Measurements from ENCODE around the gene DPH6.

DNA sequence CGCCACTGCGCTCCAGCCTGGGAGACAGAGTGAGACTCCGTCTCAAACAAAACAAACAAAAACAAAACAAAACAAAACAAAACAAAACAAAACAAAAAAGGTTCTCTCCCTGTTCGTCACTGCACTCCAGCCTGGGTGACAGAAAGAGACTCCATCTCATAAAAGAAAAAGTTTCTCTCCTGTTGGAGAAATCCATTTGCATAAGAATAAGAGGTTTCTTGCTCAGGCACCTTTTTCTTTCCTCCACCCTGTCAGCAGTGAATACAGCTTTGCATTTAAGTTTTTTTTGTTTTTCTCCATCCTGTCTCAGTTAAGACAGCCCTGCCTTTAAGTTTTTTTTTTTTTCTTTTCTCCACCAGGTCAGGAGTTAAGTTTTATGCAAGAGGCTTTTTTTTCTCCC is 109.5 kb downstream of the DPH6 start:
- no peak for TF ChIP-seq POLR2A (IDR thresholded peaks at IDR 0.05)
- TF ChIP-seq, protein P1, sequence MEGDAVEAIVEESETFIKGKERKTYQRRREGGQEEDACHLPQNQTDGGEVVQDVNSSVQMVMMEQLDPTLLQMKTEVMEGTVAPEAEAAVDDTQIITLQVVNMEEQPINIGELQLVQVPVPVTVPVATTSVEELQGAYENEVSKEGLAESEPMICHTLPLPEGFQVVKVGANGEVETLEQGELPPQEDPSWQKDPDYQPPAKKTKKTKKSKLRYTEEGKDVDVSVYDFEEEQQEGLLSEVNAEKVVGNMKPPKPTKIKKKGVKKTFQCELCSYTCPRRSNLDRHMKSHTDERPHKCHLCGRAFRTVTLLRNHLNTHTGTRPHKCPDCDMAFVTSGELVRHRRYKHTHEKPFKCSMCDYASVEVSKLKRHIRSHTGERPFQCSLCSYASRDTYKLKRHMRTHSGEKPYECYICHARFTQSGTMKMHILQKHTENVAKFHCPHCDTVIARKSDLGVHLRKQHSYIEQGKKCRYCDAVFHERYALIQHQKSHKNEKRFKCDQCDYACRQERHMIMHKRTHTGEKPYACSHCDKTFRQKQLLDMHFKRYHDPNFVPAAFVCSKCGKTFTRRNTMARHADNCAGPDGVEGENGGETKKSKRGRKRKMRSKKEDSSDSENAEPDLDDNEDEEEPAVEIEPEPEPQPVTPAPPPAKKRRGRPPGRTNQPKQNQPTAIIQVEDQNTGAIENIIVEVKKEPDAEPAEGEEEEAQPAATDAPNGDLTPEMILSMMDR (IDR thresholded peaks at IDR 0.05) = no peak
